Measurements from ENCODE around the gene ASPSCR1. TPM values are rescaled to one million over a fixed set of nuclear protein-coding genes. Genes with fewer than 3 reads are reported as not detected.
A peak's percentile ranks its signal among the peaks of the same experiment; 100 is the strongest.

The ASPSCR1 gene
- total RNA-seq, 2 experiments from 2014 or later = 77.8 to 89.1 TPM

DNA sequence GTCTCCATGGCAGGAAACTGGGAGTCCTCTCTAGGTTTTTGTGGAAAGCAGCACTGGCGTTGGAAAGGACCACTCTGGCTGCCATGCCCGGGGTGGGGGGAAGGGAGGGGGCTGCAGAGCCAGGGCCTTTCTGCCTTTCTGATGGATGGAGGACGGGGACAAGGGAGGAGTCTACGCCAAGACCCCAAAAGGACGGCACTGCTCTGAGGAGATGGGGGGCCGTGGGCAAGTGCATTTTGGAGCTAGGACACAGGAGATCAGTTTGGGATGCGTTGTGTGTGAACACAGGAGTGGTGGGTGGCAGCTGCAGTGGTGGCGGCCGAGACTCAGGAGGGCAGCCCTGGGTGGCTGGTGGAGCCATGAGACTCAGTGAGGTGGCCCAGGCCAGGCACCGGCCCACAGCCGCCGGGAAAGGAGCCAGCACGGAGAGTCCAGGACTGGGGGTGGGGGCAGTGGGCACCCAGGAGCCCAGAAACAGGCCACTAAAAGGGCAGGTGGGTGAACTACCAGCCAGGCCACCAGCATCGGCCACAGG lies 43.2 kb downstream of the ASPSCR1 start:
- H3K9me3 ChIP-seq (ENCODE audit: low read length) = no peaks in the 10 kb centered on the region
- no peak overlapping the region for H3K27ac ChIP-seq (ENCODE audit: low read depth, low read length, poor library complexity, severe bottlenecking)
- peak overlapping the region; percentile 87 for H3K4me2 ChIP-seq (ENCODE audit: low read length)
- POLR2A ChIA-PET = interaction anchor here (0.9 to 1.1 kb wide), 2 partner anchors 17 to 20 kb away, joined by 3 read pairs; partner anchors contain the start of gene DCXR
- H3K36me3 ChIP-seq (ENCODE audit: insufficient read depth, low read length) = peaks cover 11% of the 10 kb centered on the region; the same call in 1 of the 2 replicates
- CTCF ChIA-PET (ENCODE audit: unreplicated experiment) = interaction anchor here (0.6 to 3.8 kb wide), 7 partner anchors 17 to 161 kb away, joined by 3 to 19 read pairs (median 3); partner anchors contain the start of genes ASPSCR1 and DCXR
- no peak overlapping the region for H2AFZ ChIP-seq (ENCODE audit: low read length)
- intact Hi-C loops (cut with micrococcal nuclease; ENCODE audit: unreplicated experiment) = loop anchor here (1.0 to 2.0 kb wide), 2 partner anchors 61 to 150 kb away; partner anchors contain the start of gene ARHGDIA
- no peaks in the 10 kb centered on the region for H4K20me1 ChIP-seq (ENCODE audit: insufficient read depth, low read length)
- BruUV-seq (replicated peaks) = no TSS peak
- no peak for TF ChIP-seq EZH2phosphoT487 (IDR thresholded peaks at IDR 0.05; ENCODE audit: borderline replicate concordance, low read depth, low read length)
- TF ChIP-seq, protein P1, sequence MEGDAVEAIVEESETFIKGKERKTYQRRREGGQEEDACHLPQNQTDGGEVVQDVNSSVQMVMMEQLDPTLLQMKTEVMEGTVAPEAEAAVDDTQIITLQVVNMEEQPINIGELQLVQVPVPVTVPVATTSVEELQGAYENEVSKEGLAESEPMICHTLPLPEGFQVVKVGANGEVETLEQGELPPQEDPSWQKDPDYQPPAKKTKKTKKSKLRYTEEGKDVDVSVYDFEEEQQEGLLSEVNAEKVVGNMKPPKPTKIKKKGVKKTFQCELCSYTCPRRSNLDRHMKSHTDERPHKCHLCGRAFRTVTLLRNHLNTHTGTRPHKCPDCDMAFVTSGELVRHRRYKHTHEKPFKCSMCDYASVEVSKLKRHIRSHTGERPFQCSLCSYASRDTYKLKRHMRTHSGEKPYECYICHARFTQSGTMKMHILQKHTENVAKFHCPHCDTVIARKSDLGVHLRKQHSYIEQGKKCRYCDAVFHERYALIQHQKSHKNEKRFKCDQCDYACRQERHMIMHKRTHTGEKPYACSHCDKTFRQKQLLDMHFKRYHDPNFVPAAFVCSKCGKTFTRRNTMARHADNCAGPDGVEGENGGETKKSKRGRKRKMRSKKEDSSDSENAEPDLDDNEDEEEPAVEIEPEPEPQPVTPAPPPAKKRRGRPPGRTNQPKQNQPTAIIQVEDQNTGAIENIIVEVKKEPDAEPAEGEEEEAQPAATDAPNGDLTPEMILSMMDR (conservative IDR thresholded peaks at IDR 0.05; ENCODE audit: low read length) = no peak
- no peaks in the 10 kb centered on the region for H3K9me2 ChIP-seq (ENCODE audit: insufficient read depth, low read length)
- no peak for DNase-seq (ENCODE audit: low spot score)
- peaks cover 12% of the 10 kb centered on the region; the same call in 1 of the 2 replicates for H3K79me2 ChIP-seq (ENCODE audit: insufficient read depth, low read depth, low read length)
- H3K4me1 ChIP-seq (ENCODE audit: insufficient read depth, low read length, poor library complexity, severe bottlenecking) = peaks cover 30% of the 10 kb centered on the region
- peak overlapping the region; percentile 94 for H3K4me3 ChIP-seq (ENCODE audit: low read depth, low read length, poor library complexity, severe bottlenecking)

DNA sequence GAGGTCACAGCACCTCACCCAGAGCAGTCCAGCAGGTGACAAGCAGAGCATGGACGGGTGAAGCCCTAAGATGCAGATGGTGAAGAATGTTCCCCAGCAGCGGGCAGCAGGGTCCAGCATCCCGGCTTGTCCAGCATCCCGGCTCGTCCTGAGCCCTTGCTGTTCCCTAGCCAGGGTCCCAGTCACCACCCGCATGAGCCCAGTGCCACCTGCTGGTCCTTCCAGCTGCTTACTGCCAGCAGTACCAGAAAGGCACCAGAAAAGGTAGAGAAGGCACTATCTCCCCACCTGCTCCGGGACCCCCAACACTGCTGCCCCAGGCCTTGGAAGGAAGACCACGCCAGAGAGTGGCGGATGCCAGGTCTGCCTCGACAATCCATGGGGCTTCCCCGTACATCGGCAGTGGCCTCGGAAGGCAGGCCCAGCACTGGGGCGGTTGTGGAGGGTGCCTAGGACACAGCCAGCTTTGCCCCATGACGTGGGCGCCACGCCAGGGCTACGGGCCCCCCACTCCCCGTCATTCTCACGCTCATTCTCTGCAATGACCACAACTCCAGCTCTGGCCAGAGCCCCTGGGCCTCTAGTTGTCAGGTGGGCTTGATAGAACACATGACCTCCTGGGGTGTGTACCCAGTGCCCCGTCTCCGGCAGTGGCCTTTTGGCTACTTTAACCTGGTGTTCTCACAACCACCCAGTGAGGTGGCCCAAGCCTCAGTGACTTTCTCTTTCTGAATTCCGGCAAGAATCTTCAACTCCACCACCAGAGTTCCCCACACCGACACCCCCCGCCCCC lies 43.9 kb downstream of the ASPSCR1 start:
- intact Hi-C loops (cut with micrococcal nuclease; ENCODE audit: unreplicated experiment) = loop anchor here (1.0 to 2.0 kb wide), 2 partner anchors 62 to 151 kb away; partner anchors contain the start of gene ARHGDIA
- H3K4me2 ChIP-seq (ENCODE audit: low read length) = peak overlapping the region; percentile 87
- no peaks in the 10 kb centered on the region for H3K9me2 ChIP-seq (ENCODE audit: insufficient read depth, low read length)
- peak; percentile 82 for DNase-seq (ENCODE audit: low spot score)
- peaks cover 12% of the 10 kb centered on the region; the same call in 1 of the 2 replicates for H3K79me2 ChIP-seq (ENCODE audit: insufficient read depth, low read depth, low read length)
- H3K4me1 ChIP-seq (ENCODE audit: insufficient read depth, low read length, poor library complexity, severe bottlenecking) = peaks cover 30% of the 10 kb centered on the region
- CTCF ChIA-PET (ENCODE audit: unreplicated experiment) = interaction anchor here (0.8 to 3.8 kb wide), 5 partner anchors 13 to 62 kb away, joined by 3 to 19 read pairs (median 4); partner anchors contain the start of genes ASPSCR1 and DCXR
- POLR2A ChIA-PET = interaction anchor here (0.9 to 1.3 kb wide), 2 partner anchors 16 to 188 kb away, joined by 3 to 4 read pairs; partner anchors contain the start of genes DCXR and MCRIP1
- TF ChIP-seq, protein P1 (conservative IDR thresholded peaks at IDR 0.05; ENCODE audit: low read length) = peak; percentile 91
- TF ChIP-seq EZH2phosphoT487 (IDR thresholded peaks at IDR 0.05; ENCODE audit: borderline replicate concordance, low read depth, low read length) = no peak
- peak overlapping the region; percentile 44 for H3K27ac ChIP-seq (ENCODE audit: low read depth, low read length, poor library complexity, severe bottlenecking)
- H4K20me1 ChIP-seq (ENCODE audit: insufficient read depth, low read length) = no peaks in the 10 kb centered on the region
- no TSS peak for BruUV-seq (replicated peaks)
- H2AFZ ChIP-seq (ENCODE audit: low read length) = no peak overlapping the region
- peaks cover 11% of the 10 kb centered on the region; the same call in 1 of the 2 replicates for H3K36me3 ChIP-seq (ENCODE audit: insufficient read depth, low read length)
- peak overlapping the region; percentile 94 for H3K4me3 ChIP-seq (ENCODE audit: low read depth, low read length, poor library complexity, severe bottlenecking)
- no peaks in the 10 kb centered on the region for H3K9me3 ChIP-seq (ENCODE audit: low read length)
